ENCODE measurements around the gene MBTPS1. TPM values are rescaled to one million over a fixed set of nuclear protein-coding genes. Genes with fewer than 3 reads are reported as not detected.

MBTPS1 gene
- total RNA-seq, 2 experiments from 2014 or later: 46.4 to 50.4 TPM

GRCh38 chr16:84091460-84091859 is 25.3 kb downstream of the MBTPS1 start:
- no peak for DNase-seq
- Mint-ChIP-seq H3K27me3 (no peaks in the 10 kb centered on the region), H3K36me3 (ENCODE audit: low read depth) (peaks cover 65% of the 10 kb centered on the region), H3K27ac (no peak overlapping the region), H3K4me1 (peaks cover 31% of the 10 kb centered on the region), H3K9me3 (no peaks in the 10 kb centered on the region), H3K4me3 (no peak overlapping the region)
- ChIA-PET POLR2A (interaction anchor here (1.2 kb wide), 1 partner anchor 25 kb away, joined by 6 read pairs; the partner anchor contains the start of gene MBTPS1), CTCF (interaction anchor here (0.8 to 0.9 kb wide), 2 partner anchors 10 to 85 kb away, joined by 3 read pairs; no protein-coding TSS in a partner anchor)

DNA sequence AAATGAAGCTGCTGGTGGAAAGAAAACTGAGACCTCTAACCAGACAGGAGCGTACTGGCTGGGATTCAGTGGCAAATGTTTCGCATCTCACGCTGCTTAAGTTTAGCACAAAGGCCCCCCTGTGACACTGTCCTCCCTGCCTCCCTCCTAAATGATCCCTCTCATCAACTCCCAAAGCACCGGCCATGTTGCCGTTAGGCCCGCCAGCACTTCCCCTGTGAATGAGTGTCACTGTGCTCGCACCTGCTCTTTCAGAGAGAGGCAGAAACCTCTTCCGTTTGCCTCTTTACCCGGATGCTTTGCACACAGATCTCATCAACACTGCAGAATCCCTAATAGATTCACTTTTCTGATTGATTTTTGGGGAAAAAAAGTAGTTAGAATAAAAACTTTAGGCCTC is 26.5 kb downstream of the MBTPS1 start:
- CTCF ChIA-PET: interaction anchor here (0.7 to 1.4 kb wide), 3 partner anchors 10 to 55 kb away, joined by 3 to 6 read pairs (median 3); partner anchors contain the start of genes DNAAF1 and HSDL1
- no peak overlapping the region for H3K4me3 Mint-ChIP-seq
- peaks cover 41% of the 10 kb centered on the region for H3K4me1 Mint-ChIP-seq
- POLR2A ChIA-PET: interaction anchor here (1.7 kb wide), 1 partner anchor 16 kb away, joined by 4 read pairs; no protein-coding TSS in a partner anchor
- H3K36me3 Mint-ChIP-seq (ENCODE audit: low read depth): peaks cover 69% of the 10 kb centered on the region
- DNase-seq: no peak
- H3K27ac Mint-ChIP-seq: no peak overlapping the region
- no peaks in the 10 kb centered on the region for H3K27me3 Mint-ChIP-seq
- H3K9me3 Mint-ChIP-seq: no peaks in the 10 kb centered on the region

DNA sequence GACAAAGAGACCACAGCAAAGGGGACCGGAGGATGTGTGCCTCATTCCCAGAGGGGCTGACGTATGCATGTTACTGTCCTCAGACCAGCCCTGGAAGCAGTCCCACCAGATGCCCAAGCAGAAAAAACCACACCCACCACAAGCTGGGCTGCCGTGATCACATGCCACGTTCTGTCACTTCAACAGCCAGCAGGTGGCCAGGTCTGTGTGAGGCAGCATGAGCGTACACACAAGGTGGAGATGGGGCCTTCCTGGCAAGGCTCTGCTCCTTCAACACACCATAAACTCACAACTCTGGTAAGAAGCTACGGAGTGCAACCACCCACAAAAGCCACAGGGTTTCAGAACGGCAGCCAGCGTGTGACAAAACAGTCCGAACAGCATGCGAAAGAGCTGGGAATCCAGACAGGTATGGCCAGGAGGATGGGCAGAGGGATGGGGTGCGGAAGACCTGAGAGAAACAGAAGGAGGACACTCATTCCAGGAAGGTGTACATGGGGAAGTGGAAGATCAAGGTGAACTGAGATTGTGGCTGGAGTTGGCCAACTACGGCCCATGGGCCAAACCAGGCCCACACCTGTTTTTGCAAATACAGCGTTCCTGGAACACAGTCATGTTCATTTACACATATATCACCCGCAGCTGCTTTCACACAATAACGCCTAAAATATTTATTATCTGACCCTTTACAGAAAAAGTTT is 27.9 kb downstream of the MBTPS1 start:
- H3K4me1 Mint-ChIP-seq: peaks cover 48% of the 10 kb centered on the region
- H3K27me3 Mint-ChIP-seq: no peaks in the 10 kb centered on the region
- no peak overlapping the region for H3K4me3 Mint-ChIP-seq
- no peak overlapping the region for H3K27ac Mint-ChIP-seq
- ChIA-PET POLR2A (interaction anchor here (1.1 to 3.1 kb wide), 5 partner anchors 11 to 98 kb away, joined by 3 to 15 read pairs (median 6); partner anchors contain the start of genes MBTPS1 and TAF1C), CTCF (interaction anchor here (0.7 to 5.2 kb wide), 12 partner anchors 9 to 98 kb away, joined by 3 to 49 read pairs (median 4); partner anchors contain the start of genes DNAAF1, HSDL1, MBTPS1 and TAF1C)
- peak; percentile 64 for DNase-seq
- no peaks in the 10 kb centered on the region for H3K9me3 Mint-ChIP-seq
- H3K36me3 Mint-ChIP-seq (ENCODE audit: low read depth): peaks cover 63% of the 10 kb centered on the region

DNA sequence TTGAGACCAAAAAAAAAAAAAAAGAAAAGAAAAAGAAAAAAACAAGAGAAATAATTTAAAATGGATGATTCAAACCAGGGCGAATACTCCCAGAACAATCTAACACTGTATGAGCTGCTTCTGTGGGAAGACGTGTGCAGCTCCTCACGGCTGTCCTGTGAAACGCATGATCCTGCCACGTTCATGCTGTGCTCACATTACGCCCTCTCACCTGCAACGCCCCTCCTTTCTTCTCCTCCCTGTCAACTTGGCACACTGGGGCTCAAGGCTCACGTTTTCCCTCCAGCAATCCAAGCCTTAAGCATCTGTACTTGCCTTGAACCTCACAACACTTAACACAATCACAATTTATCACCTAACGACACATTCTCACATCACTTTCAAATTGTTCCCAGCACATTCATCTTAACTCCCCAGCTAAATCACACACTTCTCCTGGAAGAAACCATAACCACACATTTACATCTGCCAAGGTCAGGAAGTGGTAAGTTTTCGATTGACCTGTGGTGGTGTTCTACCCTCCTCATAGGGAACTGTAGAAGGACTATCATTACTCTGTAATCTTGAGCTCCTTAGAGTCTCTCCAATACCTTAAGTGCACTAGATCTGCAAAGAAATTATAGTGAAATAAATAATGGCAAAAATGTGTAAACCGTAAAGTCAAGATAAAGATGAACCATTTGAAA is 29.1 kb downstream of the MBTPS1 start:
- no peaks in the 10 kb centered on the region for H3K9me3 Mint-ChIP-seq
- peaks cover 48% of the 10 kb centered on the region for H3K4me1 Mint-ChIP-seq
- no peaks in the 10 kb centered on the region for H3K27me3 Mint-ChIP-seq
- peaks cover 51% of the 10 kb centered on the region for H3K36me3 Mint-ChIP-seq (ENCODE audit: low read depth)
- ChIA-PET POLR2A (interaction anchor here (1.0 to 3.1 kb wide), 4 partner anchors 10 to 99 kb away, joined by 3 to 15 read pairs (median 7); partner anchors contain the start of genes MBTPS1 and TAF1C), CTCF (interaction anchor here (0.6 to 5.2 kb wide), 10 partner anchors 9 to 131 kb away, joined by 3 to 58 read pairs (median 6); partner anchors contain the start of genes MBTPS1 and TAF1C)
- DNase-seq: no peak
- peak overlapping the region; percentile 11 for H3K27ac Mint-ChIP-seq
- H3K4me3 Mint-ChIP-seq: no peak overlapping the region

DNA sequence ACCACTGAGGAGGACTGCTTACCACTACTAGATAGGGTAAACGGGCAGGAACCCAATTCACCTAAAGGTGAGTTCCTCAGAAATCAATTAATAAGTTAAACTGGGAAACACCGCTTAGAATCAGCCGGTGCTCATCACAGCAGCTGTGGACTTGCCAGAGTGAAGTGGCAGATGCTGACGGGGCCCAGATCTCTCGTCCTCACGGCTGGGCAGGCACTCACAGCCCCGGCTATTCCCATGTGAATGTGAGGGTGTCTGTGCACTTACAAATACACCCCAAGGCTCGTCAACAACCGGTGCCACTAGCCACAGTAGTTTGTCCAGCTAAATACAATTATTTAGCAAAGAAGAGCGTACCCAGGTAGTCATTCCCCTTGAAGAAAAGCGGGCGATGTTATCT is 29.7 kb downstream of the MBTPS1 start:
- Mint-ChIP-seq H3K4me3 (no peak overlapping the region), H3K4me1 (peaks cover 48% of the 10 kb centered on the region), H3K9me3 (no peaks in the 10 kb centered on the region), H3K27me3 (no peaks in the 10 kb centered on the region), H3K27ac (no peak overlapping the region), H3K36me3 (ENCODE audit: low read depth) (peaks cover 50% of the 10 kb centered on the region)
- ChIA-PET POLR2A (interaction anchor here (1.0 to 3.1 kb wide), 5 partner anchors 9 to 100 kb away, joined by 3 to 15 read pairs (median 4); partner anchors contain the start of genes MBTPS1 and TAF1C), CTCF (interaction anchor here (0.8 to 5.2 kb wide), 7 partner anchors 10 to 130 kb away, joined by 3 to 58 read pairs (median 7); partner anchors contain the start of genes MBTPS1 and TAF1C)
- no peak for DNase-seq

DNA sequence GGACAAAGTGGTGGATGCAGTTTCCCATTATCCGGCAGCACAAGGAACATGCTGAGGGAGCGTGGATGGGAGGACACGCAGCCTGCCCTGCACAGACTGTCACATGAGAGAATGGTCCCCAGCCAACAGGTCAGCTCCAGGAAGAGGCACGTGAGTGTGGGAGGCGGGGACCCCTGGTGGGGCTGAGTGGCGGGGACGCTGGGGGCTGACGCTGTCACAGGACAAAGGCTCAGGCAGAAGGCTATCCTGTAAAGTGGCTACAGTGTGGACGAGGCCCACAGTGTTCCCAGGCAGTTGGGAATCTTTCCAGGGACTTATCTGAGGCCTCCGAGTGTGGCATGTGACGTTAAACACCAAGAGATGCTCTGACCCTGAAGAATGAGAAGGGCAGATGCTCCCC is 30.4 kb downstream of the MBTPS1 start:
- Mint-ChIP-seq H3K36me3 (ENCODE audit: low read depth) (peaks cover 52% of the 10 kb centered on the region), H3K9me3 (no peaks in the 10 kb centered on the region), H3K4me3 (no peak overlapping the region), H3K4me1 (peaks cover 48% of the 10 kb centered on the region), H3K27me3 (no peaks in the 10 kb centered on the region), H3K27ac (no peak overlapping the region)
- no peak for DNase-seq
- POLR2A ChIA-PET: interaction anchor here (0.9 to 2.0 kb wide), 5 partner anchors 11 to 101 kb away, joined by 3 to 6 read pairs (median 3); partner anchors contain the start of genes MBTPS1 and TAF1C
- CTCF ChIA-PET: interaction anchor here (0.9 to 5.2 kb wide), 7 partner anchors 9 to 100 kb away, joined by 3 to 58 read pairs (median 7); partner anchors contain the start of genes MBTPS1 and TAF1C

DNA sequence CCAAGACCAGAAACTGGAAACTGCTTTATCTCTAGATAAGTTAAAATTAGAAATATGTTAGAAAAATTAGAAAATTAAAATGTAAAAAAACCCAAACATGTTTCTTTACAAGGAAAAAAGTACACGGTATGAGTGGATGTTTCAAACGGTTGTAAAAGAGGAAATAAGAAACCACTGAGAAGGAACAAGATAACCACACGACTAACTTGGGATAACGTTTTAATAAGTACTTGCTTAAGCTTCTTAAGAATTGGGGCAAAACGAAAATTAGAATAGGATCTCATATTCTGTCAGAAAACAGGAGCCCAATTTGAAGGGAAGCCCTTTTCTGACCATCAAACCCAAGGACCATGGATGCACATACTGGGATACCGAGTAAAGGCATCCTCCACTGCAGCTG is 31.0 kb downstream of the MBTPS1 start:
- no peak overlapping the region for H3K4me3 Mint-ChIP-seq
- DNase-seq: no peak
- peaks cover 48% of the 10 kb centered on the region for H3K4me1 Mint-ChIP-seq
- ChIA-PET CTCF (interaction anchor here (0.6 to 5.2 kb wide), 11 partner anchors 11 to 1011 kb away, joined by 3 to 58 read pairs (median 8); partner anchors contain the start of genes MBTPS1 and TAF1C), POLR2A (interaction anchor here (0.9 to 2.0 kb wide), 6 partner anchors 12 to 101 kb away, joined by 3 to 6 read pairs (median 4); partner anchors contain the start of genes MBTPS1 and TAF1C)
- H3K9me3 Mint-ChIP-seq: no peaks in the 10 kb centered on the region
- peaks cover 53% of the 10 kb centered on the region for H3K36me3 Mint-ChIP-seq (ENCODE audit: low read depth)
- H3K27ac Mint-ChIP-seq: peak overlapping the region; percentile 16
- H3K27me3 Mint-ChIP-seq: no peaks in the 10 kb centered on the region

- Mint-ChIP-seq H3K27me3 (no peaks in the 10 kb centered on the region), H3K36me3 (ENCODE audit: low read depth) (peaks cover 53% of the 10 kb centered on the region), H3K27ac (no peak overlapping the region), H3K4me3 (no peak overlapping the region), H3K4me1 (peaks cover 48% of the 10 kb centered on the region), H3K9me3 (no peaks in the 10 kb centered on the region)
- DNase-seq: no peak
- CTCF ChIA-PET: interaction anchor here (0.6 to 5.2 kb wide), 21 partner anchors 12 to 1012 kb away, joined by 3 to 58 read pairs (median 3); partner anchors contain the start of genes MBTPS1 and TAF1C
- POLR2A ChIA-PET: interaction anchor here (1.2 to 2.0 kb wide), 5 partner anchors 32 to 104 kb away, joined by 3 to 9 read pairs (median 5); partner anchors contain the start of genes MBTPS1 and TAF1C
These were observed 31.5 kb downstream of the MBTPS1 start for GRCh38 chr16:84085271-84085667.

- H3K4me3 Mint-ChIP-seq: no peak overlapping the region
- DNase-seq: peak; percentile 76
- H3K36me3 Mint-ChIP-seq (ENCODE audit: low read depth): peaks cover 58% of the 10 kb centered on the region
- H3K4me1 Mint-ChIP-seq: peaks cover 48% of the 10 kb centered on the region
- POLR2A ChIA-PET: interaction anchor here (1.2 to 2.0 kb wide), 5 partner anchors 32 to 104 kb away, joined by 3 to 9 read pairs (median 5); partner anchors contain the start of genes MBTPS1 and TAF1C
- no peaks in the 10 kb centered on the region for H3K27me3 Mint-ChIP-seq
- H3K9me3 Mint-ChIP-seq: no peaks in the 10 kb centered on the region
- H3K27ac Mint-ChIP-seq: no peak overlapping the region
- CTCF ChIA-PET: interaction anchor here (0.6 to 5.2 kb wide), 26 partner anchors 12 to 434 kb away, joined by 3 to 58 read pairs (median 4); partner anchors contain the start of genes DNAAF1, HSDL1, MBTPS1 and TAF1C
These were observed 32.0 kb downstream of the MBTPS1 start for GRCh38 chr16:84084570-84085270.

DNA sequence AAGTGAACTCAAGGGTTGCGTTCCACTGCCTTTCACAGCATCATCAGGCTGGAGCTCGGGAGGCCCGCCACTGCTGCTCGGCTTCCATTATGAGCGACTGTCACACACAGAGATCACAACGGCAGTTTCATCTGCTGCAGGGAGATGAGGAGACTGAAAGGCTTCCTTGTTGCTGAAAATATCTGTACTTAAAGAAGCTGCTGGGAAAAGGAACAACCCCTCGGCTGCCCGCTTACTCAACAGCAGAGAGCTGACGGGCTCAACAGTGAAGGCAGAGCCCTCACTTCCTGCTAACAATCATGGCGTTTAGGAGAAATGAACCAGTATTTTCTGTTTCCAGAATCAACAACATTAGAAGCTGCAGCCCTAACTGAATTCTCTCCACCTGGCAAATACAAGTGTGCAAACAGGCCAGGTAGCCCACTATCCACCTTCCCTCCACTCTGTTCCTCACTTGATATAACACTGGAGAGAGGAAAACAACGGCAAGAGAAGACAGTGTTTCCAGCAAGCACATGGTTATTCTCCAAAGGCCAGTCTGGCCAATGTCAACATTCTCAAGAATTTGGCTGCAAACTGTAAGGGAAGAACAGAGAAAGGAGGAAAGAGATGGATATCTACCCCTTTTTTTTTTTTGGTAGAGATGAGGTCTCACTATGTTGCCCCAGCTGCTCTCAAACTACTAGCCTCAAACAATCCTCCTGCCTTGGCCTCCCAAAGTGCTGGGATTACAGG is 33.7 kb downstream of the MBTPS1 start:
- ChIA-PET POLR2A (no interaction called here), CTCF (interaction anchor here (0.6 to 3.6 kb wide), 8 partner anchors 8 to 129 kb away, joined by 3 to 31 read pairs (median 4); partner anchors contain the start of genes DNAAF1, HSDL1, MBTPS1 and TAF1C)
- H3K4me3 Mint-ChIP-seq: no peak overlapping the region
- H3K27ac Mint-ChIP-seq: no peak overlapping the region
- DNase-seq: no peak
- H3K9me3 Mint-ChIP-seq: no peaks in the 10 kb centered on the region
- H3K36me3 Mint-ChIP-seq (ENCODE audit: low read depth): peaks cover 46% of the 10 kb centered on the region
- H3K4me1 Mint-ChIP-seq: peaks cover 32% of the 10 kb centered on the region
- no peaks in the 10 kb centered on the region for H3K27me3 Mint-ChIP-seq

DNA sequence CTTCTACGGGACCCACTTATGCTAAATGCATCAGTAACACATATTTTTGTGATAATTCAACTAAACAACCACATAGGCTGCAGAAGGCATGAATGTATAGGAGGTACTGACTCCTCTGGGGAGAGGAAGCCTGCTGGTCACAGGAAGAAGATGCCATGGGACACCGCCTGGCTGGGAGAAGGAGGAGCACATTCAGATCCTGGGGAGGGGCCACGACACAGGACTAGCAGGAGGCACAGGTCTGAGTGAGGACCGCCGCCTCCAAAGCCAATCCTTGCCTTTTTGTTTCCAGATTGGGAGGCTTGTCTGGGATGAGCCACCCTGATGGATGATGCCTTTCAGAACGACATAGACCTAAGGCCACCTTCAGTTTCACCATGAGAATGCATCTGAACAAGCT is 34.6 kb downstream of the MBTPS1 start:
- H3K36me3 Mint-ChIP-seq (ENCODE audit: low read depth): peaks cover 47% of the 10 kb centered on the region
- CTCF ChIA-PET: interaction anchor here (1.4 to 2.8 kb wide), 3 partner anchors 91 to 105 kb away, joined by 3 to 8 read pairs (median 8); partner anchors contain the start of gene TAF1C
- no peak overlapping the region for H3K27ac Mint-ChIP-seq

More for the DNA sequence above, 34.6 kb downstream of the MBTPS1 start:
- POLR2A ChIA-PET: interaction anchor here (1.3 kb wide), 1 partner anchor 35 kb away, joined by 6 read pairs; the partner anchor contains the start of gene MBTPS1
- Mint-ChIP-seq H3K4me3 (no peak overlapping the region), H3K9me3 (no peaks in the 10 kb centered on the region), H3K4me1 (peaks cover 23% of the 10 kb centered on the region), H3K27me3 (no peaks in the 10 kb centered on the region)
- DNase-seq: no peak
